HG03066 (cell line): ENCODE data around the gene TMEM63C.

Source experiments
- ATAC-seq: cut with Tn5 transposase; IDR thresholded peaks from one replicate; pipeline ENCODE4 v1.9.1; 2021; ENCODE audit warnings: low read depth; ENCODE audit not compliant: unreplicated experiment

The TMEM63C gene

GRCh38 chr14:77181603-77182437 lies at the start of gene TMEM63C:
Gene TMEM63C, plus strand, starts transcription at chr14:77181798. Its CDS starts 37,016 bp downstream, at chr14:77218814.
- ATAC-seq: peak; percentile 61

DNA sequence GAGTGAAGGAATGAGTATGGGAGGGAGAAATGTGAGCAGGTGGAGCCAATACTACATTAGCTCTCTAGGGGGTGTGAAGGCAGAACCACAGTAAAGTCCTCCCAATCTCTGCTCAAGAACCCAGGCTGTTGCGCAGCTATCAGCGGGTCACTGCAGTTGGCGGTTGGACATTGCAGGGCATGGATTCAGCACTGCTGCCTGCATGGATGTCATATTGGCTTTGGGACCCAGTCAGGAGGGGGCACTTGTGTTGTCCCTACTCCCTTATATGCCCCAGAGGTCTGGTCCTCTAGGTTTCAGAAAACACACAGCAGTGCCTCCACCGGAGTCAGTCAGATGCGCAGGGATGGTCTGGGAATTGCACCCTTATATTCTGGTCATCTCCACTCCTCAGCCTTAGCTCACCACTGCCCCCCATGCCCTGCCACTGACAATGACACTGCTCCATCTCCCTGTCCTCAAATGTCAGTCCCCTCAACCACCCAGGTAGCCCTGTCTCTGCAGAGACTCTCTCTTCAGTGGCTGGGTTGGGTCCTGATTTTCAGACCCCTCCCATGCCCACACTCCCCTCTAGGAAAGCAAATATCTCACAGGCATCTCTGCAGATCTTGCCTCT lies 49.6 kb upstream of the TMEM63C start:
- no peak for ATAC-seq

DNA sequence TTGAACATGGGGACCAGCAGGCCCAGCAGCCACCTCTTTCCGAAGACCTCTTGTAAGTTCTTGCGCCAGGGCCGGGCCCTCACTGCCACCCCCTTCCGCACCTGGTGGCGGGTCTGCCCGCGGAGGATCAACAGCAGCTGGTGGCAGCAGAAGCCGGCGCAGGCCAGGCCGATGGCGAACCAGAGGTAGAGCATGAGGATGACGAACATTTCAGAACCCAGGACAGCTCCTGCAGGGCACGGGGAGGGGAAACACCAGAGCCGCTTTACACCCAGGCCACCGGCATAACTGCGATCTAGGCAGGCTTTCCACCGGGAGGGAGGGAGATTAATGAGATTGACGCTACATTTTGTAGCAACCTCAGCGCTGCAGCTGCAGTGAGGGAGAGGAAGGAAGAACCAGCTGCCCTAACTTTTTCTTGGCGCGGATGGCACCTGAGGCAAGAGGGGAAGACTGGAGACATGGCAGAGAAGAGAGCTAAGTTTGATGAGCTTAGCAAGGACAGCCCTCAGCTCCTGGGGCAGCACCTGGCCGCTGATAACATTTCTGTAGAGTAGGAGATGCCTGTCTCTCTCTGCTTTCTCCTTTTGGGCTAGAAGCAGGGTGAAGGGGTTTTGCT lies 47.8 kb upstream of the TMEM63C start:
- peak; percentile 54 for ATAC-seq

DNA sequence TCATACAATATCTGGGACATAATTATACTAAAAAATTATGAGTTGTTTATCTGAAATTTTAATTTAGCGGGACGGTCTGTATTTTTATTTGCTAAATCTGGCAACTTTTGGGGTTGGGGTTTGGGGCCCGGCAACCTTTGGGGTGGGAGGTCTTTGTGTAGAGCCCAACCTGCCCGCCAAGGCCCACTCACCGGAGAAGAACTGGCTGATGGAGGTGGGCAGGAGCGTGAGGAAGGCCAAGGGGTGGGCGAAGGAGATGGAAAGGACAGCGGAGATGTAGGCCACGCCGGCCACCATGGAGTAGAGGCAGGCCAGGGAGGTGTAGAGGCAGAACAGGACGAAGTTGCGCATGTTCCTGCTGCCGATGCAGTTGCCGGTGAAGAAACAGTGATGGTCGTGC lies 42.6 kb upstream of the TMEM63C start:
- ATAC-seq: no peak

DNA sequence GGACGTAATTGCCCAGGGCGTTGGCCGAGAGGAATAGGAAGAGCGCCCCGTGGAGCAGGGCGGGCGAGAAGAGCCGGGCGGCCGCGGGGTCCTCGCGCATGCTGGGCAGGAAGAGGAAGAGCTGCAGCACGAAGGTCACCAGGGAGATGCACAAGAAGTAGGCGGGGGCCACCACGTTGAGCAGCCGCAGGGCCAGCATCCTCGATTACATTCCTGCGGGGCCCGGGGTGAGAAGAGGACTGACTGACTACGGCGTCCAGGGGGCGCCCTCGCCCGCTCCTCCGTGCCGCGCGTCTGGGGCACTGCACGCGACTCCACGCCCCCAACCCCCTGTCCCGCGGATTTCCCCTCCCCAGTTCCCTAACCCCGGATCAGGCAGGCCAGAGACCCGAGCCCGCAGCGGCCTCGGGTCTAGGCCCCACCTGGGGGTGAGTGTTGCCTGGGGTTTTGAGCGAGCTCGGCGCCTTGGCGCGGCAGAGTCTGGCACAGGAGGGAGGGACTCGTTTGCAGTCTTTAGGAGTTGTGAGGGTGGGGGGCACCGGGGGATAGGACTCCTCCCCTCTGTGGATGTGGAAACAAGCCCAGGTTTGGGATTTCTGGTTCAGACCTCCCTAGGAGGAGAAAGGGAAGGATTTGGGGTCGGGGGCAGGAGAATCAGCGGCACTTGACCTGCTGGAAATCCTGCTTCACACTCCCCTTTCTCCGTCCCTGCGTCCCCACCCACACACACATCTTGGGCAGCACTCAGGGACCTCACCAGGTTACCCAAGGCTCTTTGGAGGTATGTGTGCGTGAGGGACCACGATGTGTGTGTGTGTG lies 41.8 kb upstream of the TMEM63C start:
- no peak for ATAC-seq

GRCh38 chr14:77140359-77141213 lies 41.0 kb upstream of the TMEM63C start:
- no peak for ATAC-seq

DNA sequence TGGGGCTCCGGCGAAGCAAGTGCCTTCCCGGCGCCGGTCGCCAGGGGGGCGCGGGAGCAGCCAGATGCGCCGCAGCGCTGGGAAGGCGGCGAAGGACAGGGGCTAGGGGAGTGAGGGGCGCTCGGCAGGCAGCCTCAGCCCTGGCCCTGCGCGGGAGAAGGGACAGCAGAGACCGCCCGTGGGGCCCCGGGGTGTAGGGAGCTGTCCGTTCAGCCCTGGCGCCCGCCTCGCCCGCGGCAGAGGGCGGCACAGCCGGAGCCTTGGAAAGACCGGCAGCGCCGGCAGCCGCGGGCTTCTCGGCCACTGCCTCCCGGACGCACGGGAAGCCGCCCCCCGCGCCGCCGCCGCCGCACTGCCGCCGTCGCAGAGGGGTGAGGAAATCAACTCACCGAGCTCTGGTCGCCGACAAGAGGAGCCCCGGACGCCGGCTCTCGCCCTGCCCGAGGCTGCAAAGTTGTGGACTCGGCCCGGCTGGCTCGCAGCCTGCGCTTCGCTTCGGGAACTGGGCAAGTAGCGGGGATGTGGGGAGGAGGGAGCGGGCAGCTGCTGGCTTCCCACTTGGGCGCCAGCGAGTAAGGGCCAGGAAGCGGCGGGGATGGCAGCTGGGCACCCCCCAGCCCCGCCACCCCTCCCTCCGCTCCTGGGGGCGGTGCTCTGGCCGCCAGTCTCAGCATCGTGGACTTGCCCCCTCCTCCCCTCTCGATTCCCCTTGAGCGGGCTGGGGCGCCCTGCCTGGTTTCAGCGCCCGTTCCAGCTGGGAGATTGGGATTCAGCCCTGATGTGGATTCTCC lies 40.2 kb upstream of the TMEM63C start, which contains the start of gene ZDHHC22:
TSS of gene ZDHHC22 (minus strand) at position 578 of the 791 bp plus-strand sequence. CDS start 2,053 bp downstream, outside the sequence.
- ATAC-seq: no peak

GRCh38 chr14:77142005-77142800 lies 39.4 kb upstream of the TMEM63C start:
- ATAC-seq: no peak

DNA sequence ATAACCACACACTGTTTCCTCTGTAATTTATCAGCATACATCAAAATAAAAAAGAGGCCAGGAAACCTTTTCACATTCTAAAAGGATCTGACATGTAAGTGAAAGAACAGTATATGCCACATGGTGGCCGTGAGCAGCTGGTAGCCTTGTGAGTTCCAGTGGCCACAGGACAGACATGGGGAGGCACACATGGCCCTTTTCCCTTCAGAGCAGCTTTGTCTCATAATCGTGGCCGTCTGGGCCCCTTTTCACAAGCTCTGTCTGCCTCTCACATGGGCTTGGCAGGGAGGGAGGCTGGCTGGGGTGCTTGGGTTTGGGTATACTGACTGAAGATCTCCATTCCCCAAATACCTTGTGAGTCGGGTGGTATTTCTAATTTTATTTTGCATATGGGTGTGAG lies 38.5 kb upstream of the TMEM63C start:
- ATAC-seq: no peak

DNA sequence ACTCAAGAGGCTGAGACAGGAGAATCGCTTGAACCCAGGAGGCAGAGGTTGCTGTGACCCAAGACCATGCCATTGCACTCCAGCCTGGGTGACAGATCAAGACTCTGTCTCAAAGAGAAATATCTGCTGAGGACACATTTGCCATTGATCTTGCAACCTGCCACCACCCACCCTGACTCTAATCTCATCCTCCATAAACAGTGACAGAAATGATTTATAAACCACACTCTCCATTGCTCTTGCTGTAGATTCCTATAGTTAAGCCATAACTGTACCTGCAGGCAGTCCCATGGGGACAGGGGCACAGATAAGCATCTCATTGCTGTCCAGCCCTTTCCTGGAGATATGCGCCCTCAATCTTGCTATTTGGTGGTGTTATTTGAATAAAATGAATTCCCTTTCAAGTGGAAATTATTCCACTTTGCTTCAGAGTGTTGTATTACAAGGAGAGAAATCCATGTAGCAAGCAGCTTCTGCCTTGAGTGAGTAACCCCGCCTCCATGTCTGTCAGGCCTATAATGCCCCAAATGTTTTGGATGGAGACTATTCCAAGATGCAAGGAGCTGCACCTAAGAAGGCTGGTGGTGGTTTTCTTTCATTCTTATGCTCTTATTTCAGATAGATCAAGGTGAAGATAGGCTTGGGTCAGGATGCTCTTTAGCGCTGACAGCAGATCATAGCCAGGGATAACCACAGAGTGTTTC lies 37.0 kb upstream of the TMEM63C start:
- ATAC-seq: no peak

GRCh38 chr14:77145975-77146740 lies 35.4 kb upstream of the TMEM63C start:
- ATAC-seq: no peak

- no peak for ATAC-seq
Measured at GRCh38 chr14:77148510-77149231, 32.9 kb upstream of the TMEM63C start.

GRCh38 chr14:77151245-77151644 lies 30.4 kb upstream of the TMEM63C start:
- ATAC-seq: no peak

GRCh38 chr14:77151918-77152588 lies 29.5 kb upstream of the TMEM63C start:
- no peak for ATAC-seq

DNA sequence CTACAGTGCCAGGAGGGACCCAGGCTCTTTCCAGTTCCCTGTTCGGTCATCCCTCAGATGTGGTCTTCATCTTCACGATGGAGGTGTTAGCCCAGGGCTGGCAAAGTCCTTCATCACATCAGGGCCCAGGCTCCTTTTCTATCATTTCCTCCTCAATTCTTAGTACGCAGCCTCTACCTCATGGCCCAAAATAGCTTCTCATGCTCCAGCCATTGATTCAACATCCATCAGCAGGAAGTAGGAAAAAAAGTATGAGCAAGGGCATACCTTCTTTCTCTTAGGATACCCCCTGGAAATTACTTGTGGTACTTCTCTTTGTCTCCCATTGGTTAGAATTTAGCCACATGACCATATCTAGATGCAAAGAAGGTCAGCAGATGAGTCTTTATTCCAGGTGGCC lies 27.8 kb upstream of the TMEM63C start:
- ATAC-seq: no peak

DNA sequence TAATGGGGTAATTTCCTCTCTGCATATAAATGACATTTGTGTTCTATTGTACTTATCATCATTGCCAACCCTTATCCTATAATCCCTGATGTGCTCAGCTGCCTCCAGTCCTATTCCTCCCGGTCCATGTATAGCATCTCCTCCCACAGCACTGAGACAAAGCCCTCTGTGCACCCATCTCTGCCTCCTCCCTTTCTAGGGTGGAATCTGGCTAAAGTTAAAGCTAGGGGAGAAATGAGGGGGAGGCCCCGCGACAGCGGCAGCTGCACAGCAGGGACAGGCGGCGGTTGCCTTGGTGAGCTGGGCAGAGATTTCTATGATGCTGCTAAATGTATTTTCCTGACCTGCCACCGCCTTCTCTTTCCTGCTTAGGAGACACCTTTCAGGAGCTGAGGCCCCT lies 27.2 kb upstream of the TMEM63C start:
- ATAC-seq: no peak
